Stimulated activated CD4-positive, alpha-beta T cell treated with anti-CD3 and anti-CD28 coated beads, Interleukin-4, amount 100 ng/mL, for 24 hours (primary cell): Measurements from ENCODE around the gene LRRN2.

ENCODE experiments used
- DNase-seq: peaks from one replicate; pipeline ENCODE4 v3.0.0-alpha.2; 2020

The LRRN2 gene

DNA sequence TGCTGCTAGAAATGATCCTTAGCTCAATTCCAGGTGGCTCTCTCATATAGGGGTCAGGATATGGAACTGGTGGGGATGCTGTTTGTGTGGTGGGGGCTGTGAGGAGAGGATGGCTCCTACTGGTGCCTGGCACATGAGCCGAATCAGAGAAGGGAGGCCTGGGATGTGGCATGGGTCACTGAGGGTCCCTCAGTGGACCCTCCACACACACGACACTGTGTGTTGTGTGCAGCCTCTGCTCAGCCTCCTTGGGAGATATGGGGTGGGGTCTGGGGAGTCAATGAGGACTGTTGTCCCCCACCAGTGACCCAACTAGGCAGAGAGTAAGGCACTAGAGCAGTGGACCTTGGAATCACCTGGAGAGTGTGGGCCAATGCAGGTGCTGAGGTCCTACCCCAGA is 3.2 kb upstream of the LRRN2 start:
- DNase-seq = no peak

DNA sequence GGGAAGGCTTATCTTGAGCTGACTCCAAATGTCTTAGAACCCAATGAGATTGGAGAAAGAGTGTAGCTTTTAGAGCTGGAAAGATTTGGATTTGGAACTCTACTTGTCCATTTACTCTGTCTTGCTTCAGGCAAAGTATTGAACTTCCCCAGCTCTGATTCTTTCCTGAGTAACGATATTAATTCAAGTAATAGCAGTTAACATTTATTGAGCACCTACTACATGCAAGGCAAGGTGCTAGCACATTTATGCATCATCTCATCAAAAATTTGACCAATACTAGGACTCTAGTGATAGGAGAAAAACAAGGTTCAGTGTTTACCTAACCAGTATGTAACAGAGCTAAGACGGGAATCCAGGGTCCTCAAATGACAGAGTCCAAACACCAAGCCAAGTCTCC is 2.5 kb upstream of the LRRN2 start:
- no peak for DNase-seq

DNA sequence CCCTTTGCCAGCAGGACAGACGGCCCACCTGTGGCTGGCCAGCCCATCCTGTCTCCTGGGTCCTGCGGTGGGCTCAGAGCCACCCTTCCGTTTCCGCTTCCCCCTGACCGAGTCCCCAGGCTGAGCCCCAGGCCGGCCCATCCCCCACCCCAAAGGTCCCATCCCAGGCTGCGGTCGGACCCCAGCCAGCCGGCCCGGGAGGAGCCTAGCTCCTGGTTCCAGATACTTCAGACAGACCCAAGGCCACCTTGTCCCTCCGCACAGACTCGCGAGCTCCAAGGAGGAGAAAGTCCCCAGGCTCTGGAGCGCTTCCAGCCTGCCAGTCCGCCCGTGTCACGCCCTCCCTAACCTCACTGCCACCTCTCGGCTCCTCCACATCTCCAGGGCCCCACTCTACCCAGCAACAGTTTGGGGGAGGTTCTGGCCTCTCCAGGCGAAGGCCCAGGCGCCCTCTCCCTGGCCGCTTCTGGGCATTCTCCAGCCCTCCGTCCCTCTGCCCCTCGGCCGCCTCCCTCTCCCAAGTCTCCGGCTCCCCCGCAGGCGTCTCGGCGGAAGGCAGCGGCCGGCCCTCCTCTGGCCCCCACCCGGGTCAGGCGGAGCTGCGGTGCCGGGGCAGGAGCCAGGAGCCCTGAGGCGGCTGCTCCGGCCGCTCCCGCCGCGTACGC is 835 bp downstream of the LRRN2 start:
- no peak for DNase-seq

DNA sequence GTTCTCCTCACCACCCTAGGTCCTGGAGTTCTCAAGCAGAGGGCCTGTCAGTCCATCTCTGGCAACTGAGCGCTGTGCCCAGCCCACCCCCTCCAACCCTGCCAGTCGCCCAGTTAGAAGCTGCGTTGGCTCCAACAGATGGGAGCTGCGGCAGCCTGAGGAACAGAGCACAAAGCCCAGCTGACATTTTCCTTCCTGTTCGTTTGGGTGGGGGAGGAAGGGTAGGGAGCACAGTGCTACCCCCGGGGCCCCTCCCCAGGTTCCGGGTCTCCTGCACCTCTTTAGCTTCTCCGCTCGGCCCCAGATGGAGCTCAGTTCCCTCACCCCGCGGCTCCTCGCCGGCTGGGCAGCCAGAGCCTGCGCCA is 1.4 kb downstream of the LRRN2 start:
- DNase-seq = no peak

DNA sequence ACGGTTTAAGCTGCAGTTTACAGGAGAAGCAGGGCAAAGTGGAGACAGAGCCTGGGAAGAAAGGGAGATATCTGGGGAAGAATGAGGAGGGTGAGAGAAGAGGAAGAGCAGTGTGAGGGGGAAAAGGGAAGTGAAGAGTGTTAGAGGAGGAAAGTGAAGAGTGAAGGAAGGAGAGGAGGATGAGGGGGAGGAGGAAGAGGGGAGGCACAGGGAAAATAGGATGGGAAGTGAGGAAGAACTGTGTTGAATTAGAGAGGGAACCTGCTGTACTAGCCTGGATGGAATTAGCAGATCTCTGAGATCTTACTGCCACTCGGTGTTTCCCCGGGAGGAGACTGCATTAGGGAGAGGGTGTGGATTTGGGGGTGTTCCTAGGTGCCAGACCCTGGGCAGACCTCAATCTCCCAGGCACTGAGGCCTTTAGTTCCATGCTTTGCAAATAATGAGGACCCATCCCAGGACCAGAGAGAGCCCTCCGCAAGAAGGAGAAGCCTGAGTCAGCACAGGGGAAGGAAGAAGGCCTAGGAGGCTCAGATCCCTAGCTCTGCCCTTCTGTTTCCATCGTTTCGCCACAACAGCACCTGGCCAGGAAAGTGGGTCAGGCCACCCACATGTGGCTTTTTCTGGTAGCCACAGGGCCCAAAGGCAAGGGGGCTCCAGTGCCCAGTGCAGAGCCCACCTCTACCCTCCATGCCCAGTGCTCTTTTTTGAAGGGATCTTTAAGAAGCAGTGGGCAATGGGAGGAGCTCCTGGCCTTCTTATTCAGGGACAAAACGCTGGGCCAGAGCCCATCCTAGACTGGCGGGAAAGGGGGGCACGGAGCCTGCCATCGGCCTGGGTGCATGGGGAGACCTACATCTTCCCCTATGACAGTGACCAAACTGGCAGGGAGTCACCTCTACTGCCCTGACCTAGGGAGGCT is 2.0 kb downstream of the LRRN2 start:
- no peak for DNase-seq

DNA sequence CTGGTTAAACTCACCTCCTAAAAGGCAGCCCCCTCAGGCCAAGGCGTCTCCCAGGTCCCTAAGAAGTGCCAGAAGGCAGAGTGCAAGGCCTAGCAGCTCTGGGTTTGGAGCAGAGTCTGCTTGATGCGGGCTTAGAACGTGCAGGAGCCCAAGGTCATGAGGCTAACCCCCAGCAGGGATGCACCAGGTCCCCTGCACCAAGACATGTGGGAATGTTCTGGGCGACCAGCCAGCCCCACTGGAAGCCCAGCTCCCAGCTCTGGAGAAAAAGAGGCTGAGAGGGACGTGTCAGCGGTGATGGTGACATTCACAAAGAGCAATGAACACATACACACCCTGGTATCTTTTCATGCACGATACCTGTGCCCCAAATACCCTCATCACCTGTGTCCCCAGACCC is 5.1 kb downstream of the LRRN2 start:
- DNase-seq = no peak

DNA sequence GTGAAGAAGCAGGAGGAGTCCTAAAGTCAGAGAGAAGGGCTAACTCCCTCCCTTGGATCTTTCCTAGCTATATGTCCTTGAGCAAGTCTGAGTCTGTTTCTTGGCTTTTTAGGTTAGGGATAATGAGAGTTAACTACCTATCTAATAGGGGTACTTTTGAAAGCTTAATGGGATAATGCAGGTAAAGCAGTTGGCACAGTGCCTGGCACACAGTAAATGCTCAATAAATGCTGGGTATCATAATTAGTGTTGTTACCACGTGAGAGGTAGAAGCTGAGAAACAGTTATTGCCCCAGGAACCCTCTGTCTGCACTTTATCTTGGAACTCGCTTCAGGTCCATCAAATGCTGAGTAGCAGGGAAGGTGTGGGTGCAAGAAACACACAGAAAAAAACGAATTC is 5.5 kb downstream of the LRRN2 start:
- no peak for DNase-seq

DNA sequence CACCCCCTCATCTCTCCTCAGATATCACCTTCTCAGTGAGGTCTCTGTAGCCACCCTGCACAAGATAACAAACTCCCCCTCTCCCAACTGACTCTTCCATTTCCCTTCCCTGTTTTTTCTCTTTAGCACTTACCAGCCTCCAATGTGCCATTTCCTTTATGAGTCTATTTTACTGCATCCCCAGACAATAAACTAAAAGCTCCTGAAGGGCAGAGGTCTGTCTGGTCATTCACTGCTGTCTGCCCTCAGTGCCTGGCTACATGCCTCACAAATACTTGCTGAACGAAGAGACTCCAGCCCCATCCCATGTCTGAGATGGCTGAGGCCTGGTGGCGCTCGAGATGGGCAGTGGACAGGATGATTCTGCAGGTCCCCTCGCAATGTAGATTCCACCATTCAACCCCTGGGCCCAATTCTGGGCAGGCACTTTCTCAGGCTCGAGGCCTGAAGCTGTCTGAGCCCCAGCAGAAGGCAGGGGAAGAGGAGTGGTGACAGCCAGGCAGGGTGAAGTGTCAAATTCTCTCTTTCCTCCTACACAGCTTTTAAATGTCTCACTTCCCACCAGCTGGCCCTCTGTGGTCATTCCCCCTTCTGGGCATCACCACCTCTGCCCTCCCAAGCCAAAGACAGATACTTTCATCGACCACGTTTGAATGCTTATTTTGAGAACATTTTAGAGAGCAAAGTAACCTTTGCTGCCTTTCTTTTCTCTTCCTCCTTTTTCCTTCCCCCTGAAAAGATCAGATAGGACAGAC is 6.6 kb downstream of the LRRN2 start:
- no peak for DNase-seq

DNA sequence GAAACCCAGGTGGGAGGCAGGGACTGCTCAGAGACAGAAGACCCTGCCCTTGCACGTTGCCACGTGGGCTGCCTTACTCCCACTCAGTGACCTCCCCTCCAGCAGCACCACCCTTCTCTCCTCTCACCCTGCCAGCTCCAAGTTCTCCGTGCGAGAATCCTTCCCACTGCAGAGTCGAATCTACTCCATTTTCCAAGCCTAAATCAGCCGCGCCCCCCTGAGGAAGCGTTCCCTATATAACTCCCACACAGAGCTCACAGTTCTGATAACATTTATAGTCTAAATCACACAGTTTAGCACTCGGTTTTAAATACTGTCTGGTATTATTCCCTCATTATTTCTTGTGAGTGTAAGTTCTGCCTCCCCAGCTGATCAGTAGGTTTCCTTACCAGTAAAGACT is 7.7 kb downstream of the LRRN2 start:
- DNase-seq = no peak

DNA sequence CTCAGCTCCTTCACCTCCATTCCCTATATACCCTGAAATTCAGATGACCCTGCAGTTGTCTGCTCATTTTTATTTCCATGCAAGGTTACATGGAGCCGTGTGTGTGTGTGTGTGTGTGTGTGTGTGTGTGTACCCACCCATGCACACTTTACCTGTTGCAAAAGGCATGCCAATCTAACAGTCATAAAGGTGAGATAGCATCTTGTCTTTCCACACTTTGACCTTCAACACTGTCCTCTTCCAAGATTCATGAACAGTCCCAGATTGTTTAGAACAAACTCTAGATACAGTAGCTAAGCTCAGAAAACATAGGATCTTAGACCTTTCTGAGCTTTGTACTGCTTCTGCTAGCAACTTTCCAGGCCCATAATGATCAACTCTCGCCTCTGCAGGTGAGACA is 9.5 kb downstream of the LRRN2 start:
- DNase-seq = no peak

DNA sequence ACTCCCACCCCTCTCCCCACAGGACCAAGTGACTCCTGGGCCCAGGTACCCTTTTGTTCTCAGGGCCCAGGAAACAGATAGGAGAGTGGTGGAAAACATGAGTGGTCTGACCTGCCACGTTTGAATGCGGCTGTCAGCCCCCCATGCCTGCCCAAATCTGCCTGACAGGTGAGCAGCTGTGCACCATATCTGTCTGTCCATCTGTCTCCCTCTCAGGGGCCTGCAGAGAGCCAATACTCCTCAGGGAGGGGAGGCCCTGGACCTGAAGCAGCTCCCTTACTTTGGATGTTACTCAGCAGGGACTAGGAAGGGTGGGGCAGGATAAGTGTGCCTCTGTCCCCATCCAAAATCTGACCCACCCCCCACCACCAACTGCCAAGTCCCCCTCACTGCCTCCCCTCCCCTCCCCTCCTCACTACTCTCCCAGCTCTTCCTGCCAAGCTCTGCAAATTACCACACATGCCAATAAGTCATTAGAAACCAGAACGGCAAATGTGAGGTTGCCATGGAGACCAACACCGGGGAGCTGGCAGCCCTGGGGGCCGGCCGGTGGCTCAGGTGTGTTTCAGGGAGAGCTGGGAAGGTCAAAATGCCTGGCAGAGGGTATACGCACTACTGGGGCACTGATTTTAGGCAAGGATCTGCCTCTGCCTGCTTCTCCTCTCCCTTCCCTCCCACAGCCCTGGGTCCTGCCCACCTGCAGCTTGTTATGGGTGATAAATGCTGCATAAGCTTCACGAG is 11.5 kb downstream of the LRRN2 start:
- DNase-seq = no peak

DNA sequence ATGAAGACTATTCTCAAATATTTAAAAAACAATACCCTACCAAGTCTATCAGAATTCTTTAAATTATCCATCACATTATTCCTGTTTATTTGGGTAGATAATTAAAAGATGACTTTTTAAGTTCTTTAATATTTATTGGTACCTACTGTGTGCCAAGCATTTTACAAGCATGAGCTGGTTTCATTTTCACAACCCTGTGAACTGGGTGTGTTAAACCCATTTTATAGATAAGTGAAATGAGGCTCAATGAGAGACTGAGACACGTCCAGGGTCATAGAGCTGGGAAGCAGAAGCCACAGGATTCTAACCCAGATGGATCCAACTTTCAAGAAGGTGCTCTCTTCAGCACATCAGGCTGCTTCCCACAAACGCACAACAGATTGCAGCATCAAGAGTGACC is 12.3 kb downstream of the LRRN2 start:
- no peak for DNase-seq

DNA sequence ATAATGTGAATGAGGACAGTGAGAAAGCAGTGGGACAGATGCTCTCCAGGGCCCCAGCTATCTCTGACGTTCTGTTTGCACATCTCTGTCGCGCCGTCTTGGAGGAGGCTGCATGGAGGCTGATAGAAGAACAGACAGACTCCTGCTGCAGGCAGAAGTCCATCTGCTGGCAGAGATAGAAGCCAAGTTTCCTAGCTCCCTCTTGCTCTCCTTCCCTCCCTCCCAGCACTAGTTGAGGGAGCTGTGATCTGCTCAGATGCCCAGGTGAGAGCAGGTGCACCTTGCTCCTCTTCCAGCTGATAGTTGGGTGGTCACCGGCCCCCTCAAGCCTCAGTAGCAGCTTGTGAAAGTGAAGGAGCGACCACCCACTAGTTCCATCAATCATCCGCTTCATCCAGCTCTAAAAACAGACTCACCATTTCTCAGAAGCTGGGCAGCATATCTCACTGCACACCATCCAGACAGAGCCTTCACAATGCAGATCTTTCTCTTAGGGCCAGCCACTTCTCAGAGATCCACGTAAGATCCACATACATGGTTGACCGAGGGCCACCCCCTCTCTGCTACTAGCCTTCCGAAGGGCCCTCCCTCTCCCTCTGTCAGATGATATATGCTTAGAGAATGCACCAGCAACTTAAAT is 12.9 kb downstream of the LRRN2 start:
- no peak for DNase-seq

DNA sequence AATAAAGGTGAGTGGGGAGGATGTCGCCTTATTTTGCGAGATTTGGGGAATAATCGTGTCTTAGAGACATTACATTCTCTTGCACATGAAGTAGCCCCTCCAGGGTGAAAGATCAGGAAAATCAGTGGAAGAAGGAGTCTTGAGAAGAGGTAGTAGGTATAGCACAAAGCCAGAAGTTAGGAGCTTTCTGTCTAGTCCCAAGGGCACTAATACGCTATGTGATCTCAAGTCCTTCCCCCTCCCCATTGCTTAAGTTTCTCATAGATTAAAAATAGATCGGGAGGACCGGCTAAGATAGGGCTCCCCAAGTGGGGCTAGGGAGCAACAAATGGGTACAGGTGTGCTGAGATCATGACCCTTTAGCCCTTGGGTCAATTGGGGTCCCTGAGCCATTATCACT is 13.5 kb downstream of the LRRN2 start:
- no peak for DNase-seq

DNA sequence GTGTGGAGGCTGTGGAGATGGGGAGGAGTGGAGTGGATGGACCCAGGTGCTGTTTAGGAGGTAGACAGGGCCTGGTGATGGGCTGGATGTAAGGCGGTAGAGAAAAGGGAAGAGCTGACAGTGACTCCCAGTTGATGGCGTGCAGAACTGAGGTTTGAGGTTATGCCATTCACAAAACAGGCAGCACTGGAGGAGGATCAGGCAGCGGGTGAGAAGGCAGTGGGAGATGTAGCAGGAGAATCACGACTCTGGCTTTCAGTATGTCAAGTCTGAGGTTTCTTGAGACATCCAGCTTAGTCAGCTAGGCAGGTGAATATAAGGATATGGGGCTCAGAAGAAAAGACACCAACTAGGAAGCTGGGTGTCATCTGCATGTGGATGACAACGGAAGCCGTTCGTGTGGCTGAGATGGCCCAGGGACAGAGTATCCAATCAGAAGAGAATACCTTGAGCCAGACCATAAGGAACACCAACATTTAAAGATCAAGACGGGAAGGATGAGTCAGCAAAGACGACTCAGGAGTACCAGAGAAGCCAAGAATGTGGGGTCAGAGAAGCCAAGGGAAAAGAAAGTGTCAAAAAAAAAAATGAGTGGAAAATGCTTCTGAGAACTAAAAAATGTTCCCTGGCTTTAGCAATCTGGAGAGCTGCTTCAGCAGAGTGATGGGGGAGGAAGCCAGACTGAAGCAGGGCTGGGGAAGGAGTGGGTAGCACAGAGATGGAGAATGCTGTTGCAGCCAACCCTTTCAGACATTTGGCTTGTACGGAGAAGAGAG is 15.2 kb downstream of the LRRN2 start:
- no peak for DNase-seq

DNA sequence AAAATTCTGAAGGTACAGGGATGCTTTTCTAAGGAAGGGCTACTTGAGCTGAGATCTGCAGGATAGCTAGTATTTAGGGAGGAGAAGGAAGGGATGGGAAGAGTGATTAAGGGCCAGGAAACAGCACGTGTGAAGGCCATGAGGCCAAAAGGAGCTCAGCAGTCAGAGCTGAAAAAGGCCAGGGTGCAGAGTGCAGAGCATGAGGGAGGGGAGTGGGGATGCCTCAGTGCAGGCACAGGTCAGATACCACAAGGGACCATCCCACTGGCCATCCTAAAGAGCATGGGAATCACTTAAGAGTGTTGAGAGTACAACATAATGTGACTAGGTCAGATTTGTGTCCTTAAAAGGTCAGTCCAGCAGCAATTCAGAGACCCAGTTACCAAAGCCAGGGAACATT is 16.0 kb downstream of the LRRN2 start:
- DNase-seq = no peak

DNA sequence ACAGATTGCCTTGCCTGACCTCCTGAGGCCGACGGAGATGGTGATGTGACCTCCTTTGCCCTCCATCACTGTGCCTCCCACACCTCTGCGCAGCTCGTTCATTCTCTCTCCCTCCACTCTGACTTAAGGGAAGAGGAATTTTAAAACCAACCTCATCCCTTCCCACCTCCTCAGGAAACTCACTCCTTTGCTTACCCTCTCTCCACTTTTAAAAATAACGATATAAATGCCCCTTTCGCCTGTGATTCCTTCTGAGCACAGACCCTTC is 21.2 kb downstream of the LRRN2 start:
- no peak for DNase-seq

DNA sequence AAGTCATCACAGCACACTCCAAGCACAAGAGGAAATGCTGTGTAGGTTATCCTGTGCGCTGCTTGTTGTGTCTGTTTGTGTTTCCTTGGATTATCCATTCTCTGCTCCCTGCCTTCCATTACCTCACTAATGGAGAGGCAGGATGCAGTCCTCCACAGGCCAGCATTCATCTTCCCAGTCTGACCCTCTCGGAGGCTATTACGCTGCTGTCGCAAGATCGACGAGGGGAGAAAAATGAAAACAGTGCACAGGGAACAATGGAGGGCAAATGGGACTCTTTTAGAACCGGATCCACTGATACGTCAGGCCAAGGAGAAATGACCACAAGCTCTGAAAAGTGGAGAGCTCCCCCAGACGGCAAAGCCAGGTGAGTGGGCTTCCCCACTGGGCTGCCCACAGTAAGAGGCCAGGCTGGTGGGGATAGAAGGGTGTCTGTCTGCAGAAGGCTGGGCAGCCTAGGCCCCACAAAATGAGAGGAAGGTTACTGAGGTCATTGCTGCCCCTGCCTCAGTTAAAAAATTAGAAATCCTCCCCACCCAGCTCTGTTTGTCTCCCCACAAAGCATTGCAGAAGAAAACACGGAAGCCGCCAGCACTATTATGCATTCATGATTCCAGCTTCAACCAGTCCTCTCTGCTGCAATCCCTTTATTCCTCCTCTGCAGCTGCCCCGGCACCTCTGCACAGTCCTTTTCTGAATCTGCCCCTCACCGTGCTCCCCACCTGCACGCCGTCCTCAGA is 21.7 kb downstream of the LRRN2 start:
- no peak for DNase-seq

DNA sequence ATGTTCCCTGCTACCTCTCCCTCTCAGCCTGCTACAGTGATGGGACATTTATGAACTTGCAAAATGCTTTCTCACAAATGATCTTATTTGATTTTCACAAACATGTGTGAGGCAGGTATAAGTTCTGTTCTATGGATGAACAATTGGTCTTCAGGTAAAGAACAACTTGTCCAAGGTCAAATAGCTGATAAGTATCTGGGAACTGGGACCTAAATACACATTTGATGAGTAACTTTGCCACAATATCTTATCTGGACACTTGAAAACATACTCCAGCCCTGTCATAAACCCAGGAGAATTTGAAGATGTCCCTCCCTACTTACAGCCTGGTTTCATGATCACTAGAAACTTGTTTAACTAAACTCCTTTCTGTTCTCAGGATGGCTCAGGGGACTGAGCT is 23.0 kb downstream of the LRRN2 start:
- no peak for DNase-seq

DNA sequence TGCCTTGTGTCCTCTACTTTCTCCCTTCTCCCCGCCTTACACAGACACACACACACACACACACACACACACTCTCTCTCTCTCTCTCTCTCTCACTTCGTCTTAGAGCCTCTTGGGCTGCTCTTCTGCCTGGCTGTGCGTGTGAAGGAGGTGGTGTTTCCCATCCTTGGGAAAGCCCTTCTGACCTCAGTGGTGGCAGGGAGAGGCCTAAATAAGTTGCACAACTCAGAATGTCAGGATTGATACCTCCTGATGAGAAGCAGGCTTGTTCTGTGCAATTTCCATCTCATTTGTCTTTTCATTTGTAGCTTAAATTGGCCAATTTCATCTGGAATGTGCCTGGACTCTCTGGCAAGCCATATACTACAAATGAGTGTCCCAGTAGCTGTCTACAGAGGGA is 25.0 kb downstream of the LRRN2 start:
- DNase-seq = no peak

DNA sequence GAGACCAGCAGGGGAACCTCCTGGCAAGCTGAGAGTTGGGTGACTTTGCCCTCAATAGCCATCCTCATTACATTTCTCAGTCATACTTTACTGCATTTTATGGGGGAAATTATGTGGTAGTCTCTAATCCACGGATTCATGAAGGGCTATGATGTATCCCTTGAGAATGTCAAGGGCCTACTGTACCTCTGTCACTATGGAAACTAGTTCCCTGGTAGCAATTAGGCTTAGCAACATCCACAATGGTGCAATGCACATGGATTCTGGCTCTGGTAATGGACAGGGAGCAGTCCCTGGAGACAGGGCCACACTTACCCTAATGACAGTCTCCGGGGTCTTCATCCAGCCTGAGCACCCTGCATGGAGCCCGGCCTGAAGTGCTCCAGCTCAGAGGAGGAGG is 26.5 kb downstream of the LRRN2 start:
- DNase-seq = no peak
